GM12892 (cell line): ENCODE measurements around the gene MLYCD.

Experiments used
- POLR2A ChIP-seq: IDR thresholded peaks from 2 replicates; pipeline ENCODE4 v1.6.1; 2011; ENCODE audit warnings: low read depth, low read length, control low read depth
- POLR2AphosphoS5 ChIP-seq: IDR thresholded peaks from 2 replicates; pipeline ENCODE4 v1.6.1; 2011; ENCODE audit warnings: low read depth, low read length, control low read depth
- TAF1 ChIP-seq: IDR thresholded peaks from 2 replicates; pipeline ENCODE4 v1.6.1; 2011; ENCODE audit warnings: low read depth, mild to moderate bottlenecking, control low read depth, low read length, borderline replicate concordance

DNA sequence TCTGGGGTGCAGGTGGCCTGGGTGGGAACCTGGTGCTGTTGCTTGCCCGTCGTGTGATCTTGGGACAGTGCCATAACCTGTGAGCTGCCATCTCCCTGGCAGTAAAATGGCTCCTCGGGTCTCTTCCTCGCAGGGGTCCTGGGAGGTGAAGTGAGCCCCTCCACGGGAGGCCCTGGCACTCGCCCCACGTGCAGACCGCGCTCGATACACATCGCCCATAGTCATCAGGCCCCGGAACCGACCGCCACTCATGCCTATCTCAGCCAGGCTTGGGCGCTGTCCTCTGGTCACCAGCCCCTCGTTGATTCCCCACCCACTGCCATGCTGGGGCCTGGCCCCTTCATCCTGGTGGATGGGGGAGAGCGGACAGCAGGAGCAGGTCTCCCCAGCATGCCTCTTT is 32.6 kb downstream of the MLYCD start:
- TF ChIP-seq POLR2A (no peak), POLR2AphosphoS5 (no peak), TAF1 (no peak)
